GM19025 (cell line): ENCODE data around the gene ZNF217.
A peak's percentile ranks its signal among the peaks of the same experiment; 100 is the strongest.
"Not testable (repeated sequence)": the region's sequence is repeated elsewhere in the genome, so short reads cannot be mapped to it uniquely, and the experiment has no call there.

Source experiments
- ATAC-seq: cut with Tn5 transposase; IDR thresholded peaks from one replicate; pipeline ENCODE4 v1.9.1; 2021; ENCODE audit warnings: mild to moderate bottlenecking, low read depth, moderate library complexity; ENCODE audit not compliant: unreplicated experiment

The ZNF217 gene

GRCh38 chr20:53598140-53599043, 4.8 kb upstream of the ZNF217 start:
- ATAC-seq, result no peak

GRCh38 chr20:53597521-53598120, 4.0 kb upstream of the ZNF217 start:
- no peak for ATAC-seq

- ATAC-seq, result no peak
Measured at GRCh38 chr20:53597030-53597482, 3.4 kb upstream of the ZNF217 start.

GRCh38 chr20:53596189-53597001, 2.8 kb upstream of the ZNF217 start:
- ATAC-seq, result not testable (repeated sequence)

GRCh38 chr20:53595742-53596141, 2.1 kb upstream of the ZNF217 start:
- ATAC-seq, result not testable (repeated sequence)

- ATAC-seq, result no peak
Measured at GRCh38 chr20:53595018-53595378, 1.4 kb upstream of the ZNF217 start.

GRCh38 chr20:53594068-53595017, 704 bp upstream of the ZNF217 start:
- ATAC-seq, result peak; percentile 55

- ATAC-seq, result no peak
Measured at GRCh38 chr20:53592992-53593465, 610 bp downstream of the ZNF217 start.

GRCh38 chr20:53592454-53592991, 1.1 kb downstream of the ZNF217 start:
- ATAC-seq, result not testable (repeated sequence)

GRCh38 chr20:53591941-53592441, 1.6 kb downstream of the ZNF217 start:
- not testable (repeated sequence) for ATAC-seq

GRCh38 chr20:53591206-53591741, 2.4 kb downstream of the ZNF217 start:
- not testable (repeated sequence) for ATAC-seq

GRCh38 chr20:53590608-53591007, 3.0 kb downstream of the ZNF217 start:
- not testable (repeated sequence) for ATAC-seq

GRCh38 chr20:53590122-53590521, 3.5 kb downstream of the ZNF217 start:
- not testable (repeated sequence) for ATAC-seq

- ATAC-seq, result not testable (repeated sequence)
Measured at GRCh38 chr20:53589321-53590065, 4.1 kb downstream of the ZNF217 start.

GRCh38 chr20:53587157-53587703, 6.4 kb downstream of the ZNF217 start:
- ATAC-seq, result not testable (repeated sequence)

GRCh38 chr20:53586640-53587039, 7.0 kb downstream of the ZNF217 start:
- no peak for ATAC-seq

- not testable (repeated sequence) for ATAC-seq
Measured at GRCh38 chr20:53585910-53586309, 7.7 kb downstream of the ZNF217 start.
